SJCRH30 (cell line): ENCODE data around the gene AAK1. TPM values are rescaled to one million over a fixed set of nuclear protein-coding genes. Genes with fewer than 3 reads are reported as not detected.
"Not testable (repeated sequence)": the region's sequence is repeated elsewhere in the genome, so short reads cannot be mapped to it uniquely, and the experiment has no call there.

Experiments
- DNase-seq, 2 experiments: peaks; one replicate each; pipeline ENCODE4 v3.0.0-alpha.2; 2015 to 2020
- H3K27ac ChIP-seq: fragments of 250-450 bp; sonication (Bioruptor Pico); 2 replicates; pipeline ENCODE4 v1.5.1; 2020; ENCODE audit warnings: mild to moderate bottlenecking, moderate library complexity
- H3K27me3 ChIP-seq: fragments of 250-450 bp; sonication (Bioruptor Pico); 2 replicates; pipeline ENCODE4 v1.5.1; 2020; ENCODE audit warnings: mild to moderate bottlenecking, moderate library complexity
- H3K36me3 ChIP-seq: fragments of 250-450 bp; sonication (Bioruptor Pico); 2 replicates; pipeline ENCODE4 v1.5.1; 2020; ENCODE audit warnings: mild to moderate bottlenecking, moderate library complexity
- H3K4me1 ChIP-seq: fragments of 250-450 bp; sonication (Bioruptor Pico); 2 replicates; pipeline ENCODE4 v1.5.1; 2020; ENCODE audit warnings: mild to moderate bottlenecking, moderate library complexity
- H3K4me3 ChIP-seq: fragments of 250-450 bp; sonication (Bioruptor Pico); 2 replicates; pipeline ENCODE4 v1.5.1; 2020; ENCODE audit warnings: mild to moderate bottlenecking, moderate library complexity
- H3K9me3 ChIP-seq: fragments of 250-450 bp; sonication (Bioruptor Pico); replicated peaks from 2 replicates; pipeline ENCODE4 v1.5.1; 2020; ENCODE audit warnings: mild to moderate bottlenecking, moderate library complexity
- total RNA-seq: library from RNA; depleted of rRNA; stranded (reverse); fragments of >200 nt; shearing (Covaris generic); gene quantifications from 2 replicates; pipeline ENCODE4 v1.2.3, GENCODE V29; 2014

The AAK1 gene
- total RNA-seq, 1 experiment from 2014 or later = 34.8 TPM

DNA sequence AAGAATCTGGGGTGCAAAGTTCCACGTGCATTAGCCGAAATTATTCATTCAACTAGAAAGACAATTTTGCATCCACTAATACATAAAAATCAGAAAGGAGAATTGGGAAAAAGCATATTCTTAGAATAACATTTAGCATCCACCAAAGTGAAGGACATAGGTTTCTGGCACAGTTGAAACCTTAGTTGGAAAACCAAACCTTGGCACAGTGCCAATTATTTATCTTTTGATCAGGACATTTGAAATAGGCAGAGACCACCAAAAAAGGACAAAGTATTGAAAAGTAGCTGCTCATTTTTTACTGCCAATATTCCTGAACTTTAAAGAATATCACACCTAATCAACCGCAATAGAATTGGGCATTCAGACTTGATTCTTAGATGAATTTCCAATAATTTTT is 180.8 kb downstream of the AAK1 start:
- DNase-seq = peak in 1 of 2 experiments; percentile 26
- Histone ChIP-seq H3K27me3 (no peaks in the 10 kb centered on the region), H3K36me3 (no peaks in the 10 kb centered on the region), H3K4me1 (peaks cover 4% of the 10 kb centered on the region; the same call in 1 of the 2 replicates), H3K27ac (no peak overlapping the region), H3K4me3 (no peak overlapping the region), H3K9me3 (no peaks in the 10 kb centered on the region)

DNA sequence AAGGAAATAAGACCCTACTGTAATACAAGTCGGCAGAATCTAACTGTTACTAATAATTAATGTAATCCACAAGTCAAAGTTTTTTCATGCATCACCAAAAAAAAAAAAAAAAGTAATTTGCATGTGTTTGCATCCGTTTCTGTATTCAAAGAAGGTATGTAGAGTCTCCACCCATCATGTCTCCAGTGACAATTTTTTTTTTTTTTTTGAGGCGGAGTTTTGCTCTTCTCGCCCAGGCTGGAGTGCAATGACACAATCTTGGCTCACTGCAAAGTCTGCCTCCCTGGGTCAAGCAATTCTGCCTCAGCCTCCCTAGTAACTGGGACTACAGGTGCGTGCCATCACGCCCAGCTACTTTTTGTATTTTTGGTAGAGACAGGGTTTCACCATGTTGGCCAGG is 182.1 kb downstream of the AAK1 start:
- no peaks in the 10 kb centered on the region for H3K4me1 ChIP-seq
- no peaks in the 10 kb centered on the region for H3K36me3 ChIP-seq

GRCh38 chr2:69459936-69460335 is 183.6 kb downstream of the AAK1 start:
- no peak overlapping the region for H3K27ac ChIP-seq
- no peak for DNase-seq

More for the DNA sequence above, 182.1 kb downstream of the AAK1 start:
- Histone ChIP-seq H3K9me3 (no peaks in the 10 kb centered on the region), H3K4me3 (no peak overlapping the region), H3K27me3 (no peaks in the 10 kb centered on the region), H3K27ac (no peak overlapping the region)
- no peak for DNase-seq

DNA sequence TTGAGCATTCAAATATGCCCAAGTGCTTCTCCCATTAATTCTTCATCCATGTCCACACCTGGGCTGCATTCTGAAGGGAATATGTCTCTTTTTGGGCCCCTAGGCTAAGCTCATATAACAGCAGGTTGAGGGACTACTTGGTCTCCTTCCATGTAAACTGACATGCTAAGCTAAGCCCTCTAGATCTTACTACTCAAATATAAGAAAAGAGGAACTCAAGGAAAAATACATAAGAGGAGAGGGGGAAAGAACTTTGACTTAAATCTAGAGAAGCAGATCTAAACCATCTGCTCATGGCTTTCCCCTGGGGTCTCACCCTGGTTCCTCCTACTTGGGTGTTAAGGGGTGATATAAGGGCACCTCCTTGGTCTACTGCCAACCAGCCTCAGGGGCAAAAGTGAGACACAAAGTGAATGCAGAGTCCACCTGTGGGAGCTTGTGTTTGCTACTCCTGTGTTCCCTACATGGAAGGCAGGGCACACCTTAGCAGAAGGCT is 186.5 kb downstream of the AAK1 start:
- DNase-seq = no peak
- H3K36me3 ChIP-seq = no peaks in the 10 kb centered on the region
- H3K4me3 ChIP-seq = no peak overlapping the region
- H3K4me1 ChIP-seq = peaks cover 17% of the 10 kb centered on the region
- no peak overlapping the region for H3K27ac ChIP-seq
- H3K27me3 ChIP-seq = no peaks in the 10 kb centered on the region
- no peaks in the 10 kb centered on the region for H3K9me3 ChIP-seq

More at GRCh38 chr2:69459936-69460335, 183.6 kb downstream of the AAK1 start:
- Histone ChIP-seq H3K4me3 (no peak overlapping the region), H3K27me3 (no peaks in the 10 kb centered on the region), H3K9me3 (no peaks in the 10 kb centered on the region), H3K4me1 (no peaks in the 10 kb centered on the region), H3K36me3 (no peaks in the 10 kb centered on the region)

DNA sequence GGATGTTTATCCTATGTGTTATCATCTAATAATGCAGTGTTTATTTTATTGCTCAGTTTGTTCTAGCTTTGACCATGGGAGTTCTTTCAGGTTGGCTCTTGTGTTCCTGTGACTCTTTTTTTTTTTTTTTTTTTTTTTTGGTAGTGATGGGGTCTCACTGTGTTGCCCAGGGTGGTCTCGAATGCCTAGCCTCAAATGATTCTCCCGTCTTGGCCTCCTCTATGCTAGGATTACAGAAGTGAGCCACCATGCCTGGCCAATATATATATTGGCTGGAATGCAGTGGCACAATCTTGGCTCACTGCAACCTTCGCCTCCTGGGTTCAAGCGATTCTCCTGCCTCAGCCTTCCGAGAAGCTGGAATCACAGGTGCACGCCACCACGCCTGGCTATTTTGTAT is 187.4 kb downstream of the AAK1 start:
- no peak for DNase-seq
- Histone ChIP-seq H3K27ac (no peak overlapping the region), H3K36me3 (no peaks in the 10 kb centered on the region), H3K9me3 (no peaks in the 10 kb centered on the region), H3K27me3 (no peaks in the 10 kb centered on the region), H3K4me3 (no peak overlapping the region), H3K4me1 (peaks cover 17% of the 10 kb centered on the region)

GRCh38 chr2:69454976-69455375 is 188.6 kb downstream of the AAK1 start:
- no peak overlapping the region for H3K4me3 ChIP-seq
- H3K27ac ChIP-seq = no peak overlapping the region
- H3K36me3 ChIP-seq = no peaks in the 10 kb centered on the region
- H3K9me3 ChIP-seq = no peaks in the 10 kb centered on the region
- no peaks in the 10 kb centered on the region for H3K27me3 ChIP-seq
- no peak for DNase-seq
- peaks cover 17% of the 10 kb centered on the region for H3K4me1 ChIP-seq

- H3K9me3 ChIP-seq = no peaks in the 10 kb centered on the region
- no peaks in the 10 kb centered on the region for H3K27me3 ChIP-seq
- H3K36me3 ChIP-seq = no peaks in the 10 kb centered on the region
- peak overlapping the region; percentile 16 for H3K4me3 ChIP-seq
- DNase-seq = peak; percentile 38 to 66
- peak overlapping the region; percentile 47 for H3K27ac ChIP-seq
- peaks cover 17% of the 10 kb centered on the region for H3K4me1 ChIP-seq
Observed at GRCh38 chr2:69453475-69454129, 189.9 kb downstream of the AAK1 start.

- no peaks in the 10 kb centered on the region for H3K27me3 ChIP-seq
- H3K9me3 ChIP-seq = no peaks in the 10 kb centered on the region
- DNase-seq = no peak
- no peaks in the 10 kb centered on the region for H3K36me3 ChIP-seq
- no peak overlapping the region for H3K4me3 ChIP-seq
- H3K4me1 ChIP-seq = peaks cover 17% of the 10 kb centered on the region
- H3K27ac ChIP-seq = no peak overlapping the region
Observed at GRCh38 chr2:69452687-69453086, 190.9 kb downstream of the AAK1 start.

DNA sequence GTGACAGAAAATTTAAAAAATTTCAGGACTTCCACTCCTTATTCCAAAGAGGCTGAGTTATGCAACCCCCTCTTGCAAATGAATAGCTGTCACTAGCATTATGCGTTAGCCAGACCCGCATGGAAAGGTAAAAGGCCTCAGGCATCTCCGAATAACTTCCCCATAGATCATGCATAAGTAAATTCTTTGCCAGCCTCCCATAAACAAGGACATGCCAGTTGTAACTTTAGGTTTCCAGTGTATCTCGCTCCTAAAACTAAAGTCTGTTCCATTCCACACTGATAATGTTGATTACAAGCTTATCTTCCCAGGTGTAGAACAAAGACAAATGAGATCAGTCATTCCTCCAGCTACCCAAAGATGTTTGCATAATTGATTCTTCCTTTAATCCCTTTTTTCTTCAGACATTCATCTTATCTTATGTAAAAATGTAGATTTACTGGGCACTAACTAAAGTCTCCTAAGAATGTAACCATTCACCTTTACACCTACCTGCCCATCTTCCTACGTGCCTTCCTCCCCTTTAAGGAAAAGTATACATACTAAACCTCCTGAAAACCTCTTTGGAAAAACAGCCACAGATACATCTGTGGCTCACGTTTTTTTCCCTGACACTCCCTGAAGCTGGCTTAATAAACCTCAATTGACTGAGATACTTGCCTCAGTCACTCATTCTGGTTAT is 192.7 kb downstream of the AAK1 start:
- DNase-seq = no peak
- H3K27ac ChIP-seq = no peak overlapping the region

DNA sequence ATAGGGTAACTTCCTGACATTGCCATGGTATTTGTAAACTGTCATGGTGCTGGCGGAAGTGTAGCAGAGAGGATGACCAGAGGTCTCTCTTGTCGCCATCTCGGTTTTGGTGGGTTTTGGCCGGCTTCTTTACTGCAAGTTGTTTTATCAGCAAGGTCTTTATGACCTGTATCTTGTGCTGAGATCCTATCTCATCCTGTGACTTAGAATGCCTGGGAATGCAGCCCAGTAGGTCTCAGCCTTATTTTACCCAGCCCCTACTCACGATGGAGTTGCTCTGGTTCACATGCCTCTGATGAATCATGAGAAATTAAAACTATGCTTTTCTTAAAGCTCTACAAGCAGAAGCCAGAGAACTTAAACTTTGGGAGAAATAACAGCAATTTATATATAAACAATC is 193.6 kb downstream of the AAK1 start:
- no peak for DNase-seq
- Histone ChIP-seq H3K4me1 (peaks cover 17% of the 10 kb centered on the region), H3K4me3 (no peak overlapping the region), H3K27ac (no peak overlapping the region), H3K27me3 (no peaks in the 10 kb centered on the region), H3K36me3 (no peaks in the 10 kb centered on the region), H3K9me3 (no peaks in the 10 kb centered on the region)

More for the DNA sequence above, 192.7 kb downstream of the AAK1 start:
- H3K4me3 ChIP-seq = no peak overlapping the region
- H3K9me3 ChIP-seq = no peaks in the 10 kb centered on the region
- H3K27me3 ChIP-seq = no peaks in the 10 kb centered on the region
- H3K4me1 ChIP-seq = peaks cover 17% of the 10 kb centered on the region
- no peaks in the 10 kb centered on the region for H3K36me3 ChIP-seq

GRCh38 chr2:69443673-69444072 is 199.9 kb downstream of the AAK1 start:
- H3K9me3 ChIP-seq, H3K27me3 ChIP-seq, H3K4me1 ChIP-seq, H3K27ac ChIP-seq, H3K4me3 ChIP-seq, H3K36me3 ChIP-seq, DNase-seq: not testable (repeated sequence)

- not testable (repeated sequence) for H3K4me1 ChIP-seq, H3K27me3 ChIP-seq, H3K27ac ChIP-seq, H3K4me3 ChIP-seq, H3K36me3 ChIP-seq, DNase-seq, H3K9me3 ChIP-seq
Observed at GRCh38 chr2:69439499-69439898, 204.0 kb downstream of the AAK1 start.

DNA sequence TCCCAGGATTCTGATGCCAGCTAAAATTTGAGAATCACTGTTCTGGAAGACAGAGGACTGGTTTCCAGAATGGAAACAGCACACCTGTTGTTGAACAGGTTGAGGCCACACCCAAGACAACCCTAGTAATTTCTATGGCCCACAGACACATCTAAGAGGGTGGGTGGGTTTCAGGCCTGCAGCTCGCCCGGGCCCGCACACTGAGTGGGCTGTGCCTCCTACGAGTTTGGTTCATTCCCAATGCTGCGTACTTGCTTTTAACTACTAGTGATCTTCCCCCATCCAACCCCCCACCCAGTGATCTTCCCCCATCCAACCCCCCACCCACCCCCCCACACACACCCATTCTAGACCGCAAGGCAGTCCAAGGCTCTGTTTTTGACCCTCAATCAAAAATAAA is 205.0 kb downstream of the AAK1 start:
- no peak for DNase-seq
- Histone ChIP-seq H3K4me1 (0 out of 2 replicates have a peak, but pooled peaks cover 3% of the 10 kb centered on the region), H3K36me3 (no peaks in the 10 kb centered on the region), H3K27ac (no peak overlapping the region), H3K4me3 (no peak overlapping the region), H3K27me3 (no peaks in the 10 kb centered on the region), H3K9me3 (no peaks in the 10 kb centered on the region)

DNA sequence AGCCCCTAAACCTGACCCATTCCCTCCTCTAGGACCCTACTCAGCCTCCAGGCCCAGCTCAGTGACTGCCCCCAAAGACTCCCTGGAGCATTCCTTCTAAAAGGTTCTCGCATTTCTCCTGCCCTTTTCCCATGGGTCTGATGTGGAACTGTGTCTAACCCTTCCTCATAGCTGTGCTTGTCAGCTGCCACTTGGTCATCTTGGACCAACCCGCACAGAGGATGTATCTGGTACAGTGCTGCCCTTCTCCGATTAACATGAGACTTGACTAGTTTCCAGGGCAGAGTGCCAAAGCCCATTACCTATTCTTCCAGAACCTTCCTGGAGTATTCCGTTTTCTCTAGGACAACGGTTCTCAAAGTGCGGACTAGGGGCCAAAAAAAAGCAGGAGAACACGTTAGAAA is 205.8 kb downstream of the AAK1 start:
- peak overlapping the region; percentile 83 for H3K4me3 ChIP-seq
- H3K27me3 ChIP-seq = no peaks in the 10 kb centered on the region
- DNase-seq = no peak
- H3K36me3 ChIP-seq = no peaks in the 10 kb centered on the region
- no peaks in the 10 kb centered on the region for H3K9me3 ChIP-seq
- peak overlapping the region; percentile 87 for H3K27ac ChIP-seq
- 0 out of 2 replicates have a peak, but pooled peaks cover 3% of the 10 kb centered on the region for H3K4me1 ChIP-seq

- H3K9me3 ChIP-seq = no peaks in the 10 kb centered on the region
- H3K27ac ChIP-seq = peak within 1 kb of the TSS; percentile 87
- H3K36me3 ChIP-seq = no peaks in the 10 kb centered on the region
- H3K4me3 ChIP-seq = peak within 1 kb of the TSS; percentile 83
- DNase-seq = peak; percentile 98
- H3K4me1 ChIP-seq = 0 out of 2 replicates have a peak, but pooled peaks cover 3% of the 10 kb centered on the region
- no peaks in the 10 kb centered on the region for H3K27me3 ChIP-seq
Observed at GRCh38 chr2:69436938-69437750, 206.4 kb downstream of the AAK1 start, which contains the start of gene NFU1. Gene NFU1, minus strand, starts transcription at chr2:69437435. Its CDS starts 13 bp downstream, at chr2:69437422.
